ENCODE results near the gene KCND3.

The KCND3 gene

DNA sequence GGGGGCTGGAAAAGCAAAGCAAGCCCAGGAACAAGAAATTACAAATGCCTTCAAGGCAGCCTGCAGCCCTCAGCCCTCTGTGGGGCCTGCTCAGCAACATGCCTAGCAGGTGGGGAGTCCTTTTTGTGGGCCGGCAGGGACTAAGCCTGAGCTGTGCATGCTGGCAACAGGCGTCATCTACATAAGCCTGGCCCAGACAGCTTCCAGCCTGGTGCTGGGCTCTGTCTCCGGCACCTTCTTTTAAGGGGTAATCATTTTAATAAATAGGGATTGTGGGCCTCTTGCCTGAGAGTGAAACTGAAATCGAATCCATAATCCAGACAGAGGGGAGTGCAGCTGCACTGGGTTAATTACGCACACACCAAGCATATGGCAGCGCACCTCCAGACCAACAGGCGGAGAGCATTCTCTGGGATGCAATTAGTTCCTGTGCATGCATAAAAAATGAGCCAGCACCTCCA is 137.2 kb downstream of the KCND3 start:
- TF ChIP-seq PPARA (CRISPR knock-in tag; IDR thresholded peaks at IDR 0.05; ENCODE audit: borderline replicate concordance), result no peak
- ATAC-seq, result no peak

DNA sequence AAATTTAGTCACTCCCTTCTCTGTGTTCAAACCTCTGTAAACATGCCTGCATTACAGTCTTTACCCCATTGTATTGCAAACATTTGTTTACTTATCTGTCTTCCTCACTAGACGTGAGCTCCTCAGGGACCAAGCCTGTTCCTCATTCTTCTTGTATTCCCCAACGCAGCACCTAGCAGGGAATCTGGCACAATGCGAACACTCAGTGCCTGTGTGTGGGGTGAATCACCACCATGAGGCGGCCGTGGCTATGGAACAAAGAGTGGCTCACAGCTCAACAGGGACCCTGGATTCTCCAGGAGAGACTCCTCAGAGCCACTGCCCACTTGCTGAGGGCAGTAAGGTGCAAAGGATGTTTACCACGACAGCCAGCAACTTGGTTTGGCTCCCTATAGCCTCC is 137.9 kb downstream of the KCND3 start:
- TF ChIP-seq TCF4 (CRISPR knock-in tag; IDR thresholded peaks at IDR 0.05; ENCODE audit: borderline replicate concordance), result no peak
- TF ChIP-seq, protein P1, sequence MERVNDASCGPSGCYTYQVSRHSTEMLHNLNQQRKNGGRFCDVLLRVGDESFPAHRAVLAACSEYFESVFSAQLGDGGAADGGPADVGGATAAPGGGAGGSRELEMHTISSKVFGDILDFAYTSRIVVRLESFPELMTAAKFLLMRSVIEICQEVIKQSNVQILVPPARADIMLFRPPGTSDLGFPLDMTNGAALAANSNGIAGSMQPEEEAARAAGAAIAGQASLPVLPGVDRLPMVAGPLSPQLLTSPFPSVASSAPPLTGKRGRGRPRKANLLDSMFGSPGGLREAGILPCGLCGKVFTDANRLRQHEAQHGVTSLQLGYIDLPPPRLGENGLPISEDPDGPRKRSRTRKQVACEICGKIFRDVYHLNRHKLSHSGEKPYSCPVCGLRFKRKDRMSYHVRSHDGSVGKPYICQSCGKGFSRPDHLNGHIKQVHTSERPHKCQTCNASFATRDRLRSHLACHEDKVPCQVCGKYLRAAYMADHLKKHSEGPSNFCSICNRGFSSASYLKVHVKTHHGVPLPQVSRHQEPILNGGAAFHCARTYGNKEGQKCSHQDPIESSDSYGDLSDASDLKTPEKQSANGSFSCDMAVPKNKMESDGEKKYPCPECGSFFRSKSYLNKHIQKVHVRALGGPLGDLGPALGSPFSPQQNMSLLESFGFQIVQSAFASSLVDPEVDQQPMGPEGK (CRISPR knock-in tag; IDR thresholded peaks at IDR 0.05; ENCODE audit: borderline replicate concordance), result no peak
- ATAC-seq, result no peak

DNA sequence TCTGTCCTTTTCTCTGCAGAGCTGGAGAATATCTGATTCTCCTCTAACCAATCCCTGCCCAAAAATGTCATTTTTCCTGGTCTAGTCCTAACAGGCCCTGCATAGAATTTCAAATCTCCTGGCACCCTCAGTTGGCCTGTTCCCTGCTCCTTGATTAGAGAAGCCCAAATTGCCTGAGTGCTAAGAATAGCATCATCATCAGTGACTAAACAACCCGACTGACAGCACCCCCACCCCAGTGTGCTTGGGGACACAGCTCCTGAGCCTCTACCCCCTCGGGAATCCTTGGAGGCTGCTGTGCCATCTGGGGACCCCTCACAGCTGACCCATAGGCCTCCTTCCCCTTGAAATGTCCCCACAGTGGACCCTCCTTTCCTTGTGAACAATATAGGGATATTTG is 139.4 kb downstream of the KCND3 start:
- no peak for ATAC-seq
- TF ChIP-seq BACH2 (CRISPR knock-in tag; IDR thresholded peaks at IDR 0.05; ENCODE audit: borderline replicate concordance) (no peak), ESRRG (CRISPR knock-in tag; IDR thresholded peaks at IDR 0.05) (no peak), GLIS3 (CRISPR knock-in tag; IDR thresholded peaks at IDR 0.05) (no peak), ZFP3 (CRISPR knock-in tag; IDR thresholded peaks at IDR 0.05) (no peak), ARNTL (CRISPR knock-in tag; IDR thresholded peaks at IDR 0.05; ENCODE audit: borderline replicate concordance, low read depth) (no peak), OSR1 (CRISPR knock-in tag; IDR thresholded peaks at IDR 0.05) (no peak), ZNF565 (CRISPR knock-in tag; conservative IDR thresholded peaks at IDR 0.05; ENCODE audit: low read depth) (no peak), ISL1 (CRISPR knock-in tag; IDR thresholded peaks at IDR 0.05) (no peak), ZFP30 (CRISPR knock-in tag; IDR thresholded peaks at IDR 0.05) (no peak), TCF4 (CRISPR knock-in tag; IDR thresholded peaks at IDR 0.05; ENCODE audit: borderline replicate concordance) (no peak), PPARA (CRISPR knock-in tag; IDR thresholded peaks at IDR 0.05; ENCODE audit: borderline replicate concordance) (no peak), CSDC2 (CRISPR knock-in tag; IDR thresholded peaks at IDR 0.05) (no peak)
- TF ChIP-seq, protein P2, sequence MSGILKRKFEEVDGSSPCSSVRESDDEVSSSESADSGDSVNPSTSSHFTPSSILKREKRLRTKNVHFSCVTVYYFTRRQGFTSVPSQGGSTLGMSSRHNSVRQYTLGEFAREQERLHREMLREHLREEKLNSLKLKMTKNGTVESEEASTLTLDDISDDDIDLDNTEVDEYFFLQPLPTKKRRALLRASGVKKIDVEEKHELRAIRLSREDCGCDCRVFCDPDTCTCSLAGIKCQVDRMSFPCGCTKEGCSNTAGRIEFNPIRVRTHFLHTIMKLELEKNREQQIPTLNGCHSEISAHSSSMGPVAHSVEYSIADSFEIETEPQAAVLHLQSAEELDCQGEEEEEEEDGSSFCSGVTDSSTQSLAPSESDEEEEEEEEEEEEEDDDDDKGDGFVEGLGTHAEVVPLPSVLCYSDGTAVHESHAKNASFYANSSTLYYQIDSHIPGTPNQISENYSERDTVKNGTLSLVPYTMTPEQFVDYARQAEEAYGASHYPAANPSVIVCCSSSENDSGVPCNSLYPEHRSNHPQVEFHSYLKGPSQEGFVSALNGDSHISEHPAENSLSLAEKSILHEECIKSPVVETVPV (CRISPR knock-in tag; IDR thresholded peaks at IDR 0.05), result no peak
- TF ChIP-seq, protein P1 (CRISPR knock-in tag; IDR thresholded peaks at IDR 0.05; ENCODE audit: borderline replicate concordance), result no peak
- TF ChIP-seq, protein P3, sequence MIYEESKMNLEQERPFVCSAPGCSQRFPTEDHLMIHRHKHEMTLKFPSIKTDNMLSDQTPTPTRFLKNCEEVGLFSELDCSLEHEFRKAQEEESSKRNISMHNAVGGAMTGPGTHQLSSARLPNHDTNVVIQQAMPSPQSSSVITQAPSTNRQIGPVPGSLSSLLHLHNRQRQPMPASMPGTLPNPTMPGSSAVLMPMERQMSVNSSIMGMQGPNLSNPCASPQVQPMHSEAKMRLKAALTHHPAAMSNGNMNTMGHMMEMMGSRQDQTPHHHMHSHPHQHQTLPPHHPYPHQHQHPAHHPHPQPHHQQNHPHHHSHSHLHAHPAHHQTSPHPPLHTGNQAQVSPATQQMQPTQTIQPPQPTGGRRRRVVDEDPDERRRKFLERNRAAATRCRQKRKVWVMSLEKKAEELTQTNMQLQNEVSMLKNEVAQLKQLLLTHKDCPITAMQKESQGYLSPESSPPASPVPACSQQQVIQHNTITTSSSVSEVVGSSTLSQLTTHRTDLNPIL (CRISPR knock-in tag; IDR thresholded peaks at IDR 0.05; ENCODE audit: low read depth), result no peak
- TF ChIP-seq, protein P4, sequence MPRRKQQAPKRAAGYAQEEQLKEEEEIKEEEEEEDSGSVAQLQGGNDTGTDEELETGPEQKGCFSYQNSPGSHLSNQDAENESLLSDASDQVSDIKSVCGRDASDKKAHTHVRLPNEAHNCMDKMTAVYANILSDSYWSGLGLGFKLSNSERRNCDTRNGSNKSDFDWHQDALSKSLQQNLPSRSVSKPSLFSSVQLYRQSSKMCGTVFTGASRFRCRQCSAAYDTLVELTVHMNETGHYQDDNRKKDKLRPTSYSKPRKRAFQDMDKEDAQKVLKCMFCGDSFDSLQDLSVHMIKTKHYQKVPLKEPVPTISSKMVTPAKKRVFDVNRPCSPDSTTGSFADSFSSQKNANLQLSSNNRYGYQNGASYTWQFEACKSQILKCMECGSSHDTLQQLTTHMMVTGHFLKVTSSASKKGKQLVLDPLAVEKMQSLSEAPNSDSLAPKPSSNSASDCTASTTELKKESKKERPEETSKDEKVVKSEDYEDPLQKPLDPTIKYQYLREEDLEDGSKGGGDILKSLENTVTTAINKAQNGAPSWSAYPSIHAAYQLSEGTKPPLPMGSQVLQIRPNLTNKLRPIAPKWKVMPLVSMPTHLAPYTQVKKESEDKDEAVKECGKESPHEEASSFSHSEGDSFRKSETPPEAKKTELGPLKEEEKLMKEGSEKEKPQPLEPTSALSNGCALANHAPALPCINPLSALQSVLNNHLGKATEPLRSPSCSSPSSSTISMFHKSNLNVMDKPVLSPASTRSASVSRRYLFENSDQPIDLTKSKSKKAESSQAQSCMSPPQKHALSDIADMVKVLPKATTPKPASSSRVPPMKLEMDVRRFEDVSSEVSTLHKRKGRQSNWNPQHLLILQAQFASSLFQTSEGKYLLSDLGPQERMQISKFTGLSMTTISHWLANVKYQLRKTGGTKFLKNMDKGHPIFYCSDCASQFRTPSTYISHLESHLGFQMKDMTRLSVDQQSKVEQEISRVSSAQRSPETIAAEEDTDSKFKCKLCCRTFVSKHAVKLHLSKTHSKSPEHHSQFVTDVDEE (CRISPR knock-in tag; IDR thresholded peaks at IDR 0.05), result no peak

DNA sequence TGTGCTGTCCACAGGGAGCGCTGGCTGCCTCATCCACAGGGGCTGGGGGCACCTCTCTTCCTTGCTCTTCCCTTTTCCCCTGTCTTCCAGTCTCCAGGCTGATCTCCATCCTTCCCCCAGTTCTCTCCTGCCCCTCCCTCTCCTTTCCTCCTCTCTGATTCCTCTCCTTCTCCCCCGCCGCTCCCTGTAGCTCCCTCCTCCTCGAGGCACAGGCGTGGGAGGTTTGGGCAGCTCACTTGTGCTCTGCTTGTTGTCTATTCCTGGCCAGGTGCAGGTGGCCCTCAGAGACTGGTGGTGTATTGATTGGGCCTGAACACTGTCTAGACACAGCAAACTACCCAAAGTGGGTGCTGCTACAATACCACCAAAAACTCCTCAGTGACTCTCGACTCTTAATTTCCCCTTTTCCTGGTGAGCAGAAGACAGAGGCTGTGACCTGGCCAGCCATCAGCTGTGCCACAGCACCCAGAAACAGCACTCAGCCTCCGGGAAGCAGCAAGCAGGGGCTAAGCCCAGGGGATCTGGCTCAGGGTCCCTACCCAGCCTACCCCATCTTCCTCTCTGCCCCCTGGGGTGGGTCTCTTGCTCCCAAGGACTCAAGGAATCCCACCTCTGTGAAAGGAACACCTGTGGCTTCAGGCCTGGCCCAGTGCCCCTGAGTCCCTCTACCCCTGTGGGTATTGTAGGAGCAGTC is 140.5 kb downstream of the KCND3 start:
- TF ChIP-seq, protein P3 (CRISPR knock-in tag; IDR thresholded peaks at IDR 0.05; ENCODE audit: low read depth), result no peak
- TF ChIP-seq PPARA (CRISPR knock-in tag; IDR thresholded peaks at IDR 0.05; ENCODE audit: borderline replicate concordance), result no peak
- no peak for TF ChIP-seq RARB (CRISPR knock-in tag; IDR thresholded peaks at IDR 0.05)
- TF ChIP-seq, protein P1 (CRISPR knock-in tag; IDR thresholded peaks at IDR 0.05; ENCODE audit: borderline replicate concordance), result no peak
- no peak for TF ChIP-seq ISL1 (CRISPR knock-in tag; IDR thresholded peaks at IDR 0.05)
- TF ChIP-seq TCF4 (CRISPR knock-in tag; IDR thresholded peaks at IDR 0.05; ENCODE audit: borderline replicate concordance), result no peak
- no peak for TF ChIP-seq ZFP3 (CRISPR knock-in tag; IDR thresholded peaks at IDR 0.05)
- TF ChIP-seq, protein P2 (CRISPR knock-in tag; IDR thresholded peaks at IDR 0.05), result no peak
- no peak for ATAC-seq

Data from SK-N-SH treated with all-trans-retinoic acid at 6 μM for 48 hours (cell line).